Natural killer cell treated with Interleukin-12 subunit alpha and Interleukin-12 subunit beta and Interleukin-15 and Interleukin-18, amount 100 ng/mL, for 72 hours (primary cell): Measurements from ENCODE around the gene DDX25. TPM values are rescaled to one million over a fixed set of nuclear protein-coding genes. Genes with fewer than 3 reads are reported as not detected.

Experiments
- ATAC-seq, 2 donors: fragments of 150-1000 bp; cut with Tn5 transposase in 1 of 2; sonication (Bioruptor Pico), chemical (Tn5 transposase) in 1 of 2; 2 replicates each; pipeline ENCODE4 v1.10.0; 2021
- DNase-seq: peaks from one replicate; pipeline ENCODE4 v3.0.0; 2022; ENCODE audit warnings: low spot score
- H3K27ac Mint-ChIP-seq, 2 donors: 1 replicate in 1 of 2; 2 replicates in 1 of 2; pipeline ENCODE4 v1.8.0; 2022; ENCODE audit warnings: mixed read lengths in 2 of 2, mild to moderate bottlenecking in 1 of 2, moderate library complexity in 1 of 2
- H3K27me3 Mint-ChIP-seq, 2 donors: 1 replicate in 1 of 2; 2 replicates in 1 of 2; pipeline ENCODE4 v1.8.0; 2022; ENCODE audit warnings: mixed read lengths in 2 of 2
- H3K36me3 Mint-ChIP-seq: one replicate; pipeline ENCODE4 v1.8.0; 2022; ENCODE audit warnings: mixed read lengths
- H3K4me1 Mint-ChIP-seq, 2 donors: 1 replicate in 1 of 2; 2 replicates in 1 of 2; pipeline ENCODE4 v1.8.0; 2022; ENCODE audit warnings: low read depth in 2 of 2, mixed read lengths in 2 of 2, mild to moderate bottlenecking in 1 of 2
- H3K4me3 Mint-ChIP-seq: one replicate; pipeline ENCODE4 v1.8.0; 2022; ENCODE audit warnings: mixed read lengths
- H3K9me3 Mint-ChIP-seq: 2 replicates; pipeline ENCODE4 v1.8.0; 2022; ENCODE audit warnings: mixed read lengths
- total RNA-seq, 2 donors: library from RNA; stranded (reverse); gene quantifications; one replicate each; pipeline ENCODE4 v1.2.3, GENCODE V29; 2022

DDX25 gene
- total RNA-seq, 2 donors from 2014 or later = not detected

DNA sequence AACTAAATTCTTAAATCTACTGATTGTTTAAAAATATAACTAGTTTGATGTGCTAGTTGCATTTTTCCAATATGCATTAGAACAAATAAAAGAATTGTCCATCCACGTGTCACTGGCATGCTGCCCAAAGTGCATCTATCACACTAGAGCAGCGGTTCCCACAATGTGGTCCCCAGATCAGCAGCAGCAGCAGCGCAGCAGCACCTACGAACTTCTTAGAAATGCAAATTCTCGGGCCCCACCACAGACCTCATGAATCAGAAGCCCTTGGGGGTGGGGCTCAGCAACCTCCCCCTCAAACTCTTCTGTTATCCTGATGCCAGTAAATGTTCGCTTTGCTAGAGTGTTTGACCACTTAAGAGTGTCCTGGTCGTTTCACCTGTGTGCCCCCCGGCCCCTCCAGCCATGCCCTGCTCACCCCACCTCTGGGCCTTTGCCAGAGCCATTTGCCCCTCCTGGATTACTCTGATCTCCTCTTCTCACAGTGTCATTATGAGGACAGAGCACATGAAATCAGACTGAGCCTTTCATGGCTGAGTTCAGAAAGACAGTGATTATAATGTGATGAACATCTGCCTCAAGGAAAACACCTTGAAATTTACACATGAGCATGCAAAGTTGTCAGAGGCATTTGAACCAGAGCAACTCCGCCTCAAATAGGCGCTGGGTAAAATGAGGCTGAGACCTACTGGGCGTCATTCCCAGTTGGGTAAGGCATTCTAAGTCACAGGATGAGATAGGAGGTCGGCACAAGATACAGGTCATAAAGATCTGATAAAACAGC lies 28.9 kb downstream of the DDX25 start:
- Mint-ChIP-seq H3K4me3 (no peak overlapping the region), H3K4me1 (no peaks in the 10 kb centered on the region), H3K9me3 (no peaks in the 10 kb centered on the region), H3K27ac (no peak overlapping the region), H3K27me3 (peaks cover 10 to 12% of the 10 kb centered on the region in 2 donors), H3K36me3 (no peaks in the 10 kb centered on the region)
- ATAC-seq (no peak), DNase-seq (no peak)

DNA sequence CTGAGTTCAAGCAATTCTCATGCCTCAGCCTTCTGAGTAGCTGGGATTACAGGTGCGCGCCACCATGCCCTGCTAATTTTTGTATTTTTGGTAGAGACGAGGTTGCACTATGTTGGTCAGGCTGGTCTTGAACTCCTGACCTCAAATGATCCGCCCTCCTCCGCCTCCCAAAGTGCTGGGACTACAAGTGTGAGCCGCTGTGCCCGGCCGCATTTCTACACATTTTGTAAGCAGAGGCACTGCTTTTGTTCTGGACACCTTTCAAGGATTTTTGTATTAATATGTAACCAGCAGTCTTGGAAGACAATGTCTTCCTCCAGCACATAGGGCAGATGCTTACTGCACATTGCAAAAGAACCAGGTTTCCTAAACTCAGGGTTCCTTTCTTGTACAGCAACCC lies 30.2 kb downstream of the DDX25 start:
- ATAC-seq (no peak), DNase-seq (no peak)
- Mint-ChIP-seq H3K27me3 (peaks cover 7 to 10% of the 10 kb centered on the region in 2 donors), H3K36me3 (no peaks in the 10 kb centered on the region), H3K4me1 (no peaks in the 10 kb centered on the region), H3K27ac (no peak overlapping the region), H3K4me3 (no peak overlapping the region), H3K9me3 (no peaks in the 10 kb centered on the region)

GRCh38 chr11:125935056-125935455 lies 30.7 kb downstream of the DDX25 start:
- ATAC-seq = no peak
- H3K4me1 Mint-ChIP-seq = no peaks in the 10 kb centered on the region
- no peak overlapping the region for H3K27ac Mint-ChIP-seq
- peaks cover 5 to 7% of the 10 kb centered on the region in 2 donors for H3K27me3 Mint-ChIP-seq
- H3K9me3 Mint-ChIP-seq = no peaks in the 10 kb centered on the region
- no peak overlapping the region for H3K4me3 Mint-ChIP-seq
- H3K36me3 Mint-ChIP-seq = no peaks in the 10 kb centered on the region
- no peak for DNase-seq

DNA sequence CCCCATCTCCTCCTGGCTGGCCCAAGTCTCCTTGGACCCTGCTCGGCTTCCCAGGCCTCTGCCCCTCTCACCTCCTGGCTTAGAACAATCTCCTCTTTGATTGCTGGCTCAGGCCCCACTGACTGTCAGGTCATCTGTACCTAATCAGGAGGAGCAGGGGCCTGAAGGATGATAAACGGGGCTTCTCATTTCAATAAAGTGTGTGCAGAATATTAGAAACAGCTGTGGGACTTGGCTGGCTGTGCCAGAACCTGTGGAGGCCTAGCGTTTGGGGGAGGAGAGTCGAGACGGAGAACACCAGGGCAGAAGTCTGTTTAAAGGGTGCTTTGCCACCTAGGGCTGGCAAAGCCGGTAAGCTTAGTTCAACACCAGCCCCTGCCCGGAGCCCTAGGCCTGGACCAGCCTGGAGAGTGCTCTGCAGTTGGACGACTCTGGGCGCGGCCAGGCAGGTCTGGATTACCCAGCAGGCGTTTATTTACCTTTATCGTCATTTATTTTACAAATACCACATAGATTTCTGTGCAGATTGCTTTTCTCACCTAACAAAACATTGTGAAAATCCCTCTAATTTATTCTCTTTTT lies 31.4 kb downstream of the DDX25 start:
- H3K4me1 Mint-ChIP-seq = no peaks in the 10 kb centered on the region
- DNase-seq = no peak
- ATAC-seq = peak in 1 of 2 donors; percentile 37
- H3K36me3 Mint-ChIP-seq = no peaks in the 10 kb centered on the region
- no peak overlapping the region for H3K27ac Mint-ChIP-seq
- H3K9me3 Mint-ChIP-seq = no peaks in the 10 kb centered on the region
- peaks cover 5 to 7% of the 10 kb centered on the region in 2 donors for H3K27me3 Mint-ChIP-seq
- H3K4me3 Mint-ChIP-seq = no peak overlapping the region

- DNase-seq = no peak
- no peak overlapping the region for H3K27ac Mint-ChIP-seq
- H3K4me3 Mint-ChIP-seq = no peak overlapping the region
- no peaks in the 10 kb centered on the region for H3K9me3 Mint-ChIP-seq
- no peaks in the 10 kb centered on the region for H3K36me3 Mint-ChIP-seq
- ATAC-seq = no peak
- peaks cover 9% of the 10 kb centered on the region in 2 donors for H3K27me3 Mint-ChIP-seq
- peaks cover 6% of the 10 kb centered on the region in 2 donors for H3K4me1 Mint-ChIP-seq
These were observed 34.1 kb downstream of the DDX25 start for GRCh38 chr11:125938418-125938817.

DNA sequence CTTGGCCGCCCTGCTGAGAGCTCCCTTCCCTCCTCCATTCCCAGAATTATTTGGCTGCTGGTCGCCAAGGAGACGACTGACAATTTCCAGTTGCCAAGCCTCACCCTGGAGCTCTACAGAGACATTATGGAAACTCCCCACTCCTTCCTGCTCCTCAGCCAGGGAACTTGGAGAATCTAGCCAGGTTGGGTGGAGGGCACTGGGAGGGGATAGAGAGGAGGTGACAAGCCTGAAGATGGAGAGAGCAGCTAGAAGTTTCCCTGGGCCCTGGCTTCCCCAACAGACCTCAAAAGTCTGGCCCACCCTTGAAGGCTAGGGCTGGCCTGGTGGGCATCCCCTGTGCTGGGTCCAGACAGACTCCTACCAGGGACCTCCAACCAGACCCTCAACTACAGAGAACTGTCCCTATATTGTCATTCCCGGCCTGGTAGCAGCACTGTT lies 34.8 kb downstream of the DDX25 start:
- Mint-ChIP-seq H3K36me3 (no peaks in the 10 kb centered on the region), H3K4me1 (peaks cover 6% of the 10 kb centered on the region in 2 donors), H3K9me3 (no peaks in the 10 kb centered on the region), H3K27me3 (peaks cover 6 to 7% of the 10 kb centered on the region in 2 donors), H3K4me3 (no peak overlapping the region), H3K27ac (no peak overlapping the region)
- no peak for DNase-seq
- ATAC-seq = no peak

DNA sequence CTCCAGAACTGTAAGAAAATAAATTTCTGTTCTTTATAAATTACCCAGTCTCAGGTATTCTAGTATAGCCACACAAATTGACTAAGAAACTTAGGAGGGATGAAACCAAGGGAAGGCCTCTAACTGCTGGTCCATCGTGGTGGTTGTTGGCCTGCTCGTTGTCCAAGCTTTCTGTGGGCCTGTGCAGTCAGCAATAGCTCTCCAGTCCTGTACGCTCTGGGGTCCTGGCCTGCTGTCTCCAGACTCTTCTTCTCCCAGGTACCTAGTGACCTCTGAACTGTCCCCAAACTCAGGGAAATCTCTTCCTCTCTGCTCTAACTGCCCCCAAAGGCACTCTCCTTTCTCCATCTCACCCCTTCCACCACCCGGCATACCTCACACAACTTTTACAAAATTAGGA lies 35.8 kb downstream of the DDX25 start:
- H3K4me3 Mint-ChIP-seq = no peak overlapping the region
- peaks cover 6 to 11% of the 10 kb centered on the region in 2 donors for H3K27me3 Mint-ChIP-seq
- DNase-seq = no peak
- H3K27ac Mint-ChIP-seq = no peak overlapping the region
- H3K36me3 Mint-ChIP-seq = no peaks in the 10 kb centered on the region
- H3K4me1 Mint-ChIP-seq = peaks cover 6% of the 10 kb centered on the region in 2 donors
- no peak for ATAC-seq
- H3K9me3 Mint-ChIP-seq = no peaks in the 10 kb centered on the region

DNA sequence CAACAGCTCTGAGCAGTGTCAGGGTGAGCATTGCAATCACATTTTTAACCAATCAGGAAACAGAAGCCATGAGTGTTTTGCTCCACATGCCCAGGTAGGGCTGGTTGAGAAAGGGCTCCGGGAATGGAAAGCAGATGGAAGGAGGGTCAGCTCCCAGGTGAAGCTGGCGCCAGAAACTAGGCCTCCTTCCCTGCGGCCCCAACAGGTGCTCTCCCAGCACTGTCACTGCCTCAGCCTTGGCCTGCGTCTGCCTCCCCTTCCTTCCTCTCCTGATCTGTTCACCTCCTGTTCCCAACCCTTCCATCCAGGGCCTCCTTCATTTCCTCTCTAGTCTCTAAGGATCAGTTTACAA lies 36.9 kb downstream of the DDX25 start:
- no peak for DNase-seq
- H3K9me3 Mint-ChIP-seq = no peaks in the 10 kb centered on the region
- H3K4me3 Mint-ChIP-seq = no peak overlapping the region
- H3K4me1 Mint-ChIP-seq = peaks cover 6% of the 10 kb centered on the region in 2 donors
- H3K27ac Mint-ChIP-seq = no peak overlapping the region
- H3K27me3 Mint-ChIP-seq = peaks cover 6 to 11% of the 10 kb centered on the region in 2 donors
- no peaks in the 10 kb centered on the region for H3K36me3 Mint-ChIP-seq
- ATAC-seq = no peak

DNA sequence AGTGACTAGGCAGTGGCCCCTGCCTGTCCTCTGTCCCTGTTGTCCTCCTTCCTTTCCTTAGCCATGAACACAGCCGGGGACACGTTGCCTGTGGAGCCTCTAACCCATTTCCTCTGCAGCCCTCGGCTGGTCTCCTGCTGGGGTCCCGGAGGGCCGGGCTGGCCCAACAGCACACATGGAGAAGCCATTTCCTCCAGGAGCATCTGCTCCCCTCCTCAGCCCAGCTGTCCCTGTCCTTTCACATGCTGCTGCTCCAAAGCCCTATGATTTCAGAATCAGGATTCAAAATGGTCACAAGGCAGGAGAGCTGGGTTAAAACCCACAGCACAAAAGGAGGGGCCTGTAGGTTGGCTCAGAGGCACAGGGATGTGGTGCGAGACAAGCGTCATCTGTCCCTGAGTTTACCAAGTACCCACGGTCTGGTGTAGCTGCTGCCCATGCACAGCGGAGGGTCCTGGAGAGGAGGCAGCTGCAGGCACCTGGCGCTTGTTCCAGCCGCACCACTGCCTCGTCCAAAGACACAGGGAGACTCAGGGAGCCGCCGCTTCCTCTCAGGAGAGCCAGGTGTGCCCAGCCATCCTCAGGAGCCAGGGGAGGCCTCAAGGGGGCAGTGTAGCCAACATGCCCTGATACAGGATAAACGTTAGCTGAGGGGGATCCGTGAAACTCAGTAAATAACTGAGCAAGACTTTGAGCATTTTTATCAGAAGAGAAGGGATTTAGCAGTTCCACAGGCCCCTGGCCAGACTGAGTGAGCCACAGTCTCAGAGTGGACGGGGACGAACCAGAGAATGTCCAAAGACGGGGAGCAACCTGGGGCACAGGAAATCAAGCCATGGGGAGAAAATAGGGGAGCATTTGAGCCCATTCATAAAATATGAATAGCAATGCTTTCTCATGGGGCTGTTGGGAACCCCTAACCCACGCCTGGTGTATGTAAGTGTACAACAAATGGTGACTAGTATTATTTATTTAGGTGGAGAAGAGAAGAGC lies 37.6 kb downstream of the DDX25 start:
- H3K4me1 Mint-ChIP-seq = peaks cover 6% of the 10 kb centered on the region in 2 donors
- H3K4me3 Mint-ChIP-seq = no peak overlapping the region
- no peaks in the 10 kb centered on the region for H3K36me3 Mint-ChIP-seq
- H3K9me3 Mint-ChIP-seq = no peaks in the 10 kb centered on the region
- no peak for DNase-seq
- peaks cover 6 to 11% of the 10 kb centered on the region in 2 donors for H3K27me3 Mint-ChIP-seq
- no peak overlapping the region for H3K27ac Mint-ChIP-seq
- ATAC-seq = no peak

GRCh38 chr11:125942771-125943428 lies 38.6 kb downstream of the DDX25 start:
- no peak for ATAC-seq

DNA sequence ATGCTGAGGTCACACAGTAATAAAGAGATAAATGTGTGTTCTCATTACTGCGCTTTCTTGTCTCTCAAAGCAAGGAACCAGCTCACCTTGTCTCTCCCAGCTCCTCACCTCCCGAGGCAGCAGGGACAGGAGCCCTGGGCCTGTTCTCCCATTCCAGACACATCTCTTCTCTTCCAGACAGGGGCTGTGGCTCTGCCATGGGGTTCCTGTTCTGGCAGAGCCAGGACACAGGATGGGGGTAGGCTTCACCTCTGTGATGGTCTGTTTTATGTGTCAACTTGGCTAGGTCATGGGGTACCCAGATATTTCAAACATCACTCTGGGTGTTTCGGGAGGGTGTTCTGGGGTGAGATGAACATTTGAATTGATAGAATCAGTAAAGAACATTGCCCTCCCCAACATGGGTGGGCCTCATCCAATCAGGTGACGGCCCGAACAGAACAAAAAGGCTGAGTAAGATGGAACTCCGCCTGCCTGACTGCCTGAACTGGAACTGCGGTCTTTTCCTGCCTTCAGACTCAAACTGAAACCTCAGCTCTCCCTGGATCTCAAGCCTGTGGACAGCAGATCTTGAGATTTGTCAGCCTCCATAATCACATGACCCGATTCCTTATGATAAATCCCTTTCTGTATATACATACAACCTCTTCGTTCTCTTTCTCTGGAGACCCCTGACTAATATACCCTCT lies 39.5 kb downstream of the DDX25 start:
- no peaks in the 10 kb centered on the region for H3K9me3 Mint-ChIP-seq
- H3K27ac Mint-ChIP-seq = no peak overlapping the region
- no peak for ATAC-seq
- H3K27me3 Mint-ChIP-seq = peaks cover 6 to 11% of the 10 kb centered on the region in 2 donors
- H3K4me1 Mint-ChIP-seq = peaks cover 6% of the 10 kb centered on the region in 2 donors
- no peaks in the 10 kb centered on the region for H3K36me3 Mint-ChIP-seq
- no peak for DNase-seq
- no peak overlapping the region for H3K4me3 Mint-ChIP-seq

More at GRCh38 chr11:125942771-125943428, 38.6 kb downstream of the DDX25 start:
- no peak overlapping the region for H3K4me3 Mint-ChIP-seq
- peaks cover 6% of the 10 kb centered on the region in 2 donors for H3K4me1 Mint-ChIP-seq
- no peaks in the 10 kb centered on the region for H3K9me3 Mint-ChIP-seq
- no peak overlapping the region for H3K27ac Mint-ChIP-seq
- DNase-seq = no peak
- no peaks in the 10 kb centered on the region for H3K36me3 Mint-ChIP-seq
- H3K27me3 Mint-ChIP-seq = peaks cover 6 to 11% of the 10 kb centered on the region in 2 donors

DNA sequence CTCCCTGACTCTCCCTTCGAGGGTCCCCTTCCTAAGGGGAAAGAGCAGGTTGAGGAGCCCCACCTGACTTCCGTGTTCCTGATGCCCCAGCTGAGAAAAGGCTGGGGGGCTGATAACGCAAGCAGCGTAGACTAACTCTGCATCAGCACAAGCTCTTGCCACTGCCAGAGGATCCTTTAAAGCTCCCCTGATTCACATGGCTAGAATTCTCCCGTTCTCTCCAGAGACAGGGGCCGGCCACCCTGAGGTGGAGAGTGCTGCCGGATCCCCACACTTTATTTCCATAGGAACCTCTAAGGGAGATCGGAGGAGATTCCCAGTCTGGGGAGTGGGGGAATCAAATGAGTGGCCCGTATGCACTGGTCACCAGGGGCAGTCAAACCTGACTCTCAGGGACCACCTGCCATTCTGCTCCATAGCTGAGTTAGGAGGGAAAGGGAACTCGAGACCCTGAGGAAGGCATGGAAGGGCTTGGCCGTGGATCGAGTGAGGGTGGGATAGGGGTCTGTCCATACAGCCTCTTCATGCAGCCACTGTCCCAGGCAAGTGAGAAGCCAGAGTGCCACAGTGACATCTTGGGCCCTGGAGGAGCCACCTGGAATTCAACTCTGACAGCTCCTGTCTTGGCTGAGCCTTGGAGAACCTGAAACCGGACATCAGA lies 40.2 kb downstream of the DDX25 start:
- no peak for ATAC-seq
- peaks cover 6 to 13% of the 10 kb centered on the region in 2 donors for H3K27me3 Mint-ChIP-seq
- H3K4me3 Mint-ChIP-seq = no peak overlapping the region
- H3K36me3 Mint-ChIP-seq = no peaks in the 10 kb centered on the region
- no peaks in the 10 kb centered on the region for H3K9me3 Mint-ChIP-seq
- peaks cover 6% of the 10 kb centered on the region in 2 donors for H3K4me1 Mint-ChIP-seq
- DNase-seq = no peak
- no peak overlapping the region for H3K27ac Mint-ChIP-seq
